IPS-15b (cell line): ENCODE measurements around the gene SHBG.
A peak's percentile ranks its signal among the peaks of the same experiment; 100 is the strongest.
"Not testable (repeated sequence)": the region's sequence is repeated elsewhere in the genome, so short reads cannot be mapped to it uniquely, and the experiment has no call there.

Experiments
- H3K27me3 ChIP-seq: one replicate; pipeline ENCODE4 v1.6.1; 2013; ENCODE audit warnings: low read length; ENCODE audit not compliant: control insufficient read depth, insufficient read depth
- H3K36me3 ChIP-seq: one replicate; pipeline ENCODE4 v1.6.1; 2013; ENCODE audit warnings: low read length; ENCODE audit not compliant: control insufficient read depth, insufficient read depth
- H3K4me1 ChIP-seq: one replicate; pipeline ENCODE4 v1.6.1; 2013; ENCODE audit warnings: mild to moderate bottlenecking, low read length; ENCODE audit not compliant: control insufficient read depth, insufficient read depth
- H3K4me3 ChIP-seq: one replicate; pipeline ENCODE4 v1.5.1; 2013; ENCODE audit warnings: low read depth, low read length
- H3K9ac ChIP-seq: one replicate; pipeline ENCODE4 v1.6.1; 2013; ENCODE audit warnings: low read depth, mild to moderate bottlenecking, low read length
- H3K9me3 ChIP-seq: one replicate; pipeline ENCODE4 v1.6.1; 2013; ENCODE audit warnings: mild to moderate bottlenecking, low read length; ENCODE audit not compliant: control insufficient read depth, insufficient read depth

Gene SHBG

GRCh38 chr17:7633093-7633492, 3.2 kb downstream of the SHBG start:
- Histone ChIP-seq H3K27me3 (no peaks in the 10 kb centered on the region), H3K4me3 (no peak overlapping the region), H3K4me1 (peaks cover 9% of the 10 kb centered on the region), H3K36me3 (no peaks in the 10 kb centered on the region), H3K9ac (no peak overlapping the region), H3K9me3 (no peaks in the 10 kb centered on the region)

- Histone ChIP-seq H3K4me3 (no peak overlapping the region), H3K9ac (no peak overlapping the region), H3K4me1 (peaks cover 9% of the 10 kb centered on the region), H3K36me3 (no peaks in the 10 kb centered on the region), H3K9me3 (no peaks in the 10 kb centered on the region), H3K27me3 (no peaks in the 10 kb centered on the region)
Observed at GRCh38 chr17:7634384-7634783, 4.4 kb downstream of the SHBG start.

GRCh38 chr17:7636163-7636562, 6.2 kb downstream of the SHBG start:
- Histone ChIP-seq H3K9ac (no peak overlapping the region), H3K36me3 (no peaks in the 10 kb centered on the region)

GRCh38 chr17:7640783-7641182, 10.8 kb downstream of the SHBG start:
- peaks cover 4% of the 10 kb centered on the region for H3K4me1 ChIP-seq
- H3K9me3 ChIP-seq: no peaks in the 10 kb centered on the region
- no peak overlapping the region for H3K4me3 ChIP-seq
- no peaks in the 10 kb centered on the region for H3K36me3 ChIP-seq
- no peaks in the 10 kb centered on the region for H3K27me3 ChIP-seq
- no peak overlapping the region for H3K9ac ChIP-seq

More at GRCh38 chr17:7636163-7636562, 6.2 kb downstream of the SHBG start:
- no peaks in the 10 kb centered on the region for H3K27me3 ChIP-seq
- H3K9me3 ChIP-seq: no peaks in the 10 kb centered on the region
- peaks cover 9% of the 10 kb centered on the region for H3K4me1 ChIP-seq
- no peak overlapping the region for H3K4me3 ChIP-seq

- not testable (repeated sequence) for H3K4me1 ChIP-seq, H3K9ac ChIP-seq, H3K36me3 ChIP-seq, H3K27me3 ChIP-seq, H3K4me3 ChIP-seq, H3K9me3 ChIP-seq
Observed at GRCh38 chr17:7641635-7642034, 11.7 kb downstream of the SHBG start.

GRCh38 chr17:7644775-7645174, 14.8 kb downstream of the SHBG start:
- Histone ChIP-seq H3K27me3 (peaks cover 5% of the 10 kb centered on the region), H3K9me3 (no peaks in the 10 kb centered on the region), H3K4me3 (no peak overlapping the region), H3K9ac (no peak overlapping the region), H3K4me1 (peaks cover under 1% of the 10 kb centered on the region), H3K36me3 (no peaks in the 10 kb centered on the region)

- no peaks in the 10 kb centered on the region for H3K9me3 ChIP-seq
Observed at GRCh38 chr17:7646457-7646856, 16.5 kb downstream of the SHBG start.

GRCh38 chr17:7647018-7647417, 17.1 kb downstream of the SHBG start:
- no peaks in the 10 kb centered on the region for H3K9me3 ChIP-seq
- no peaks in the 10 kb centered on the region for H3K36me3 ChIP-seq
- no peak overlapping the region for H3K9ac ChIP-seq
- peaks cover 5% of the 10 kb centered on the region for H3K27me3 ChIP-seq
- H3K4me1 ChIP-seq: peaks cover 3% of the 10 kb centered on the region
- H3K4me3 ChIP-seq: no peak overlapping the region

More at GRCh38 chr17:7646457-7646856, 16.5 kb downstream of the SHBG start:
- Histone ChIP-seq H3K4me1 (peaks cover 3% of the 10 kb centered on the region), H3K36me3 (no peaks in the 10 kb centered on the region), H3K4me3 (no peak overlapping the region), H3K27me3 (peaks cover 5% of the 10 kb centered on the region), H3K9ac (no peak overlapping the region)

- H3K4me1 ChIP-seq: peaks cover 3% of the 10 kb centered on the region
- no peaks in the 10 kb centered on the region for H3K9me3 ChIP-seq
- H3K36me3 ChIP-seq: peaks cover 3% of the 10 kb centered on the region
- peaks cover 19% of the 10 kb centered on the region for H3K27me3 ChIP-seq
- H3K9ac ChIP-seq: peak within 1 kb of the TSS; percentile 37
- peak within 1 kb of the TSS; percentile 60 for H3K4me3 ChIP-seq
Observed at GRCh38 chr17:7650509-7651096, 20.7 kb downstream of the SHBG start, which contains the start of gene ATP1B2. TSS of gene ATP1B2 (plus strand) at chr17:7650926. CDS start at chr17:7651519, 593 bp downstream.

GRCh38 chr17:7651097-7651664, 21.2 kb downstream of the SHBG start:
- Histone ChIP-seq H3K9ac (peak overlapping the region; percentile 37), H3K9me3 (no peaks in the 10 kb centered on the region), H3K4me3 (peak overlapping the region; percentile 49), H3K4me1 (peaks cover 3% of the 10 kb centered on the region), H3K36me3 (peaks cover 4% of the 10 kb centered on the region), H3K27me3 (peaks cover 19% of the 10 kb centered on the region)

- Histone ChIP-seq H3K36me3 (peaks cover 4% of the 10 kb centered on the region), H3K9me3 (no peaks in the 10 kb centered on the region), H3K4me3 (peak overlapping the region; percentile 49), H3K4me1 (peaks cover 7% of the 10 kb centered on the region), H3K27me3 (peaks cover 17% of the 10 kb centered on the region), H3K9ac (no peak overlapping the region)
Observed at GRCh38 chr17:7651665-7652387, 21.9 kb downstream of the SHBG start.
